Kidney (tissue), 14 donors: ENCODE data around the gene NUSAP1. TPM values are rescaled to one million over a fixed set of nuclear protein-coding genes. Genes with fewer than 3 reads are reported as not detected.

ENCODE experiments used
- DNase-seq, 5 donors: peaks; one replicate each; pipeline ENCODE4 v3.0.0-alpha.2; 2013 to 2020
- FAIRE-seq: peaks from 2 replicates; lab custom pipeline; 2012; peaks lifted over from hg19 to GRCh38; lab: Jason Lieb, UNC
- H3K27ac ChIP-seq, 2 donors: one replicate each; pipeline ENCODE4 v1.7.0; 2013; ENCODE audit warnings: low read depth in 2 of 2, low read length in 2 of 2, inconsistent platforms in 1 of 2
- H3K27me3 ChIP-seq: one replicate; pipeline ENCODE4 v1.7.1; 2013; ENCODE audit warnings: low read length, inconsistent platforms; ENCODE audit not compliant: control insufficient read depth, insufficient read depth
- H3K36me3 ChIP-seq, 3 donors: one replicate each; pipeline versions ENCODE4 v1.7.0 to v1.7.1; 2013; ENCODE audit warnings: low read length in 3 of 3, control low read depth in 1 of 3, inconsistent platforms in 1 of 3; ENCODE audit not compliant: insufficient read depth in 3 of 3, control insufficient read depth in 2 of 3
- H3K4me1 ChIP-seq, 3 donors: one replicate each; pipeline versions ENCODE4 v1.7.0 to v1.7.1; 2013; ENCODE audit warnings: low read length in 3 of 3, inconsistent platforms in 1 of 3, low read depth in 1 of 3; ENCODE audit not compliant: control insufficient read depth in 2 of 3, insufficient read depth in 2 of 3
- H3K4me3 ChIP-seq, 3 donors: one replicate each; pipeline versions ENCODE4 v1.7.0 to v1.8.1; 2013; ENCODE audit warnings: low read length in 3 of 3, control low read depth in 1 of 3, inconsistent platforms in 1 of 3
- H3K9ac ChIP-seq, 3 donors: one replicate each; pipeline versions ENCODE4 v1.7.0 to v1.7.1; 2013; ENCODE audit warnings: low read length in 3 of 3, control low read depth in 1 of 3, inconsistent platforms in 1 of 3
- H3K9me3 ChIP-seq, 3 donors: one replicate each; pipeline versions ENCODE4 v1.7.0 to v1.7.1; 2013; ENCODE audit warnings: low read length in 3 of 3, control low read depth in 1 of 3, inconsistent platforms in 1 of 3; ENCODE audit not compliant: control insufficient read depth in 2 of 3, insufficient read depth in 1 of 3
- intact Hi-C: fragments of 100-400 bp; cut with DNase I; formaldehyde crosslinking; loops from one replicate; pipeline ENCODE4 v1.11.1; 2022
- polyA plus RNA-seq: library from polyadenylated mRNA; stranded (reverse); fragments of 350-450 nt; fragmentation: Illumina TruSeq; extraction: RNeasy Lipid Tissue Mini Kit (QIAGEN cat#74804); gene quantifications from one replicate; pipeline ENCODE4 v1.2.3, GENCODE V29; 2014; ENCODE audit warnings: low read depth, low replicate concordance; ENCODE audit not compliant: insufficient read depth
- total RNA-seq: library from RNA; stranded (reverse); fragmentation: NEBNext Ultra II Directional; extraction: Animal tissue kit (Norgen Biotek cat#: 25700); gene quantifications from one replicate; pipeline ENCODE4 v1.2.1, GENCODE V29; 2021
- TF ChIP-seq, protein P1 (sequence below): IDR thresholded peaks from 3 replicates; pipeline ENCODE4 v1.5.1; 2012; ENCODE audit warnings: mild to moderate bottlenecking, moderate library complexity, borderline replicate concordance; ENCODE audit not compliant: insufficient read depth; ENCODE audit errors: extremely low read depth
- donor health status: control.
- donor health status: control.
- donor health status: control.
- donor health status: control.
- donor health status: control.
- donor health status: DM: yes; HTN: yes; CAD: no.
- donor health status: Normal renal cell carcinoma (clear cell type).

Gene NUSAP1
- total and polyA plus RNA-seq, 2 donors from 2014 or later, result 2.3 to 6.7 TPM

DNA sequence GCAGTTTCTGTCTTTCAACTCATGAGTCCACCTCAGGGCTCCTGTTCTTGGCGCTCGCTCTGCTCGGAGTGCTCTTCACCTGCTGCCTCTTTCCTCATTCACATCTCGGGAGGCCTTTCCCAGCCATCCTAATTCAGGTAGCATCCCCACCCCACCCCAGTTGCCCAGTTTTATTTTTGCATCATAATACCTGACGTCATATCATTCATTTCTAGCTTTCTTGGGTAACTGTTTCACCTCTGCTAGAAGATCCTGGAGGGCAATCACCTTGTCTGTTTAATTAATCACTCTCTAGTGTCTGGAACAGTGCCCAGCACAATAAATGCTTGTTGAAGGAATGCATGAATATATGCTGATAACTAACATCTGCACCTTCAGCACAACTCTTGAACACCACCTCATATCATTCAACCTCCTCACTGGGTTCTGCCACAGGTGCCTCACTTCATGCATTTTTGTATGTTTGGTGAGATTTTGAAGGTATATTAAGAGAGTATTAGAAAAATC lies 7.6 kb downstream of the NUSAP1 start:
- TF ChIP-seq, protein P1, sequence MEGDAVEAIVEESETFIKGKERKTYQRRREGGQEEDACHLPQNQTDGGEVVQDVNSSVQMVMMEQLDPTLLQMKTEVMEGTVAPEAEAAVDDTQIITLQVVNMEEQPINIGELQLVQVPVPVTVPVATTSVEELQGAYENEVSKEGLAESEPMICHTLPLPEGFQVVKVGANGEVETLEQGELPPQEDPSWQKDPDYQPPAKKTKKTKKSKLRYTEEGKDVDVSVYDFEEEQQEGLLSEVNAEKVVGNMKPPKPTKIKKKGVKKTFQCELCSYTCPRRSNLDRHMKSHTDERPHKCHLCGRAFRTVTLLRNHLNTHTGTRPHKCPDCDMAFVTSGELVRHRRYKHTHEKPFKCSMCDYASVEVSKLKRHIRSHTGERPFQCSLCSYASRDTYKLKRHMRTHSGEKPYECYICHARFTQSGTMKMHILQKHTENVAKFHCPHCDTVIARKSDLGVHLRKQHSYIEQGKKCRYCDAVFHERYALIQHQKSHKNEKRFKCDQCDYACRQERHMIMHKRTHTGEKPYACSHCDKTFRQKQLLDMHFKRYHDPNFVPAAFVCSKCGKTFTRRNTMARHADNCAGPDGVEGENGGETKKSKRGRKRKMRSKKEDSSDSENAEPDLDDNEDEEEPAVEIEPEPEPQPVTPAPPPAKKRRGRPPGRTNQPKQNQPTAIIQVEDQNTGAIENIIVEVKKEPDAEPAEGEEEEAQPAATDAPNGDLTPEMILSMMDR, result no peak
- H3K27me3 ChIP-seq, result no peaks in the 10 kb centered on the region
- no peaks in the 10 kb centered on the region for H3K9me3 ChIP-seq
- H3K36me3 ChIP-seq, result no peaks in the 10 kb centered on the region
- intact Hi-C loops, result no loop called here
- FAIRE-seq (no peak), DNase-seq (no peak)
- no peak overlapping the region for H3K4me3 ChIP-seq
- H3K27ac ChIP-seq, result no peak overlapping the region
- H3K9ac ChIP-seq, result no peak overlapping the region
- no peaks in the 10 kb centered on the region for H3K4me1 ChIP-seq

DNA sequence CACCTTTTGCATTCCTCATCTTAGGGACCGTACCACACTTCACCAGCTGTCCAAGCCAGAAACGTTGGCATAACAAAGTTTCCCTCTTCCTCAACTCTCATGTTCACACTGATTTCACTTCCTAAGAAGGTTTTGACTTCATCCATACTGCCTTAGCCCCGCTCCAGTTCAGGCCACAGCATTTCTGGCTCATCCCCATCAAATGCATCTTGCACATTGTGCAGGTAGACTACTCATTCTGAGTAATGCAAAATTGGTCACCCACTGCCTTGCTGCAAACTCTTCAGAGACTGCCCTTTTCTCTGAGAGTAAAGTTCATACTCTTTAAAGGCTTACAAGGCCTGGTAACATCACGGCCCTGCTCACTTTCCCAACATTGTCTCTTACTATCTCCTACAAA lies 8.8 kb downstream of the NUSAP1 start:
- intact Hi-C loops, result no loop called here
- Histone ChIP-seq H3K27me3 (no peaks in the 10 kb centered on the region), H3K9me3 (no peaks in the 10 kb centered on the region), H3K27ac (no peak overlapping the region), H3K36me3 (no peaks in the 10 kb centered on the region), H3K4me1 (no peaks in the 10 kb centered on the region), H3K9ac (no peak overlapping the region), H3K4me3 (no peak overlapping the region)
- DNase-seq (no peak), FAIRE-seq (no peak)
- TF ChIP-seq, protein P1, result no peak

DNA sequence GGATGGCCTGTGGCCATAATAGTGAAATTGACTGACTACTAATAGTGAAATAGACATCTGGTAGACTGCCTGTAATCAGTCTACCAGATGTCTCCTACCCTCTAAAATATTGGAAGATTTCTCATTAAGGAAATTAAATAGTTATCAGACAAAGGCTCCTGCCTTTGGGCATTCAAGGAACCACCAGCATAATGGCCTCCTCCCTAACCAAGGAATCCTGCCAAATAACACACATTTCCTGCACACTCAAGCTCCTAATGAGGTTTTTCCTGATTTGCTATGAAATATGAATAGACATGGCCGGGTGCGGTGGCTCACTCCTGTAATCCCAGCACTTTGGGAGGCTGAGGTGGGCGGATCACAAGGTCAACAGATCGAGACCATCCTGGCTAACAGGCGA lies 14.6 kb downstream of the NUSAP1 start:
- H3K9ac ChIP-seq, result no peak overlapping the region
- no peaks in the 10 kb centered on the region for H3K4me1 ChIP-seq
- H3K9me3 ChIP-seq, result no peaks in the 10 kb centered on the region
- H3K36me3 ChIP-seq, result no peaks in the 10 kb centered on the region
- H3K27ac ChIP-seq, result no peak overlapping the region
- TF ChIP-seq, protein P1, result no peak
- intact Hi-C loops, result no loop called here
- FAIRE-seq (no peak), DNase-seq (no peak)
- no peaks in the 10 kb centered on the region for H3K27me3 ChIP-seq
- no peak overlapping the region for H3K4me3 ChIP-seq
